GM21786 (cell line): ENCODE data around the gene TLE5.
"Not testable (repeated sequence)": the region's sequence is repeated elsewhere in the genome, so short reads cannot be mapped to it uniquely, and the experiment has no call there.

Experiments used
- ATAC-seq: cut with Tn5 transposase; IDR thresholded peaks from one replicate; pipeline ENCODE4 v1.9.1; 2021; ENCODE audit not compliant: unreplicated experiment

The TLE5 gene

DNA sequence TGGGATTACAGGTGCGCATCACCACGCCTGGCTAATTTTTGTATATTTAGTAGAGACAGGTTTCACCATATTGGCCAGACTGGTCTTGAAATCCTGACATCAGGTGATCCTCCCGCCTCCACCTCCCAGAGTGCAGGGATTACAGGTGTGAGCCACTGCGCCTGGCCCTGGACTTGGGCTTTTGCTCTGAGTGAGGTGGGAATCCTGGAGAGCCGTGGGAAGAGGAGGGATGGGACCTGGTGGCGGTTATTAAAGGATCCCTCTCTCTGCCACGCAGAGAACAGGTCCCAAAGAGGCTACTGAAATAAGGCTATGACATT, 1.7 kb upstream of the TLE5 start:
- ATAC-seq = no peak

DNA sequence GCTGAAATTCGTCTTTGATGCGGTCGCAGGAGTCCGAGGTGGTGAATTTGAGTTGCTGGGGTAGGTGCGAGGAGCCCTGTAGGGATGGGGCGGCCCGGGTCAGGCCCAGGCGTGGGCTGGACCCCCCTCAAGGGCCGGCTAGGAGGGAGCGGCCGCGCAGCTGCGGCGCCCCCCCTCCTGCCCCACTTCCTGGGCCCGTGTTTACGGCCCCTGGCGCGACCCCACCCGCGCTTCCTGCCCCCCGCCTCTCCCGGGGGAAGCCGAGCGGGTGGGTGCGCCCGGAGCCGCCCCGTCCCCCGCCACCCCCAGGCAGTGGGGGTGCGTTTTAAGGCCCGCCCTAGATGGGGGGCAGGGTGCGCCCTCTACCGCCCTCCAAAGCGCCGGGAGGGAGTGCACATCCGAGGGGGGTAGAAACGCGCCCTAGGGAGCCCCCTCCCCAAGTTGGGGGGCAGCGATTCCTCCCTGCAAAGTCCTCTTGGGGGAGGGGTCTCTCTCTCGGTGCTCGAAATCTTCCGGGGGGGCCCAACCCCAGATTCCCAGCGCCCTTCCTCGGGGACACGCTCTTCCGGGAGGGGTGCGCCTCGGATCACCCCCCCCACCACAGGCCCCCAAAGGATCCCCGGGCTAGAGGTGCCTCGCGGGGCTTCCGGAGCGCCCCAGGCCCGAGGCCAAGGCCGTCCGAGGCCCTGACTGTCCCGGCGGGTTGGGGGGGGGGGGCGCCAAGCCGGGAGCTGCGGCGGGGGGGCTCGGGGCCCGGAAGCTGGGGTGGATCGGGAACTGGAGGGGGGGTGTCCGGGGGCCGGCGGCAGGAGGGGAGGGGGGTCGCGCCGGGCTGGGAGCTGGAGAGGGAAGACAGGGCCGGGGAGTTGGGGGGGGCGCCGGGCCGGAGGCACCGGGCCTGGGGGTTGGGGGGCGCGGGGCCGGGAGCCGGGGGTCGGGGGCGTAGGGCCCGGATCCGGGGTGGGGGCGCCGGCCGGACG, 823 bp downstream of the TLE5 start:
- no peak for ATAC-seq

DNA sequence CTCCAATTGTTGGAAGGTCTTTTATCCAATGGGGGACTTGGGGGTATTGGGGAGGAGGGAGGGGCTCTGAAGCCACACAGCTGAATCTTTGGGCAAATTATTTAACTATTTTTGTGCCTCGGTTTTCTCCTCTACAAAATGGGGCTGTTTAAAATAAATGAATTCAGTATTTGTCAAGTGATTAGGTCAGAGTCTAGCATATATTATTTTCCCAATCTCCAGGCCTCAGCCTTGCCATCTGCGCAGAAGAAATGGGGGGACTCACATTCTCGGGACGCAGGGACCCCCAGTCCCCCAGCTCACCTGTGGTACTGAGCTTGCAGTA, 1.5 kb downstream of the TLE5 start:
- ATAC-seq = no peak

DNA sequence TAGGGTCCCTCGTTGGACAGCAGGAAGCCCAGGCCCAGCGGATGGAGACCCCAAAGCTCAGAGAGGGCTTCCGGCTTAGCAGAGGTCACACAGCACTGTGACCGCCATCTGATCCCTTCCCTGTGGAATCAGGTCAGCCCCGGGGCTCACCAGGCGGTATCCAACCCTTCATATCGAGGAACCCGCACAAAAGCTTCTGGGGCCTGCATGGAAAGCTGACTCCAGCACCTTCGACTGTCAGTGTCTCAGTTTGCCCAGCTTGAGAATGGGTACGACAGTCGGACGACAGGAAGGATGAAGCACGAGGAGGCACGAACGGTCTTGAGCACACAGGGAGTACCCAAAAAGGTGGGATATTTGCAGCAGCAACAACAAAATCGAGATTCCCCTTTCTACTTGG, 2.6 kb downstream of the TLE5 start:
- no peak for ATAC-seq

GRCh38 chr19:3058821-3059314, 3.4 kb downstream of the TLE5 start:
- no peak for ATAC-seq

DNA sequence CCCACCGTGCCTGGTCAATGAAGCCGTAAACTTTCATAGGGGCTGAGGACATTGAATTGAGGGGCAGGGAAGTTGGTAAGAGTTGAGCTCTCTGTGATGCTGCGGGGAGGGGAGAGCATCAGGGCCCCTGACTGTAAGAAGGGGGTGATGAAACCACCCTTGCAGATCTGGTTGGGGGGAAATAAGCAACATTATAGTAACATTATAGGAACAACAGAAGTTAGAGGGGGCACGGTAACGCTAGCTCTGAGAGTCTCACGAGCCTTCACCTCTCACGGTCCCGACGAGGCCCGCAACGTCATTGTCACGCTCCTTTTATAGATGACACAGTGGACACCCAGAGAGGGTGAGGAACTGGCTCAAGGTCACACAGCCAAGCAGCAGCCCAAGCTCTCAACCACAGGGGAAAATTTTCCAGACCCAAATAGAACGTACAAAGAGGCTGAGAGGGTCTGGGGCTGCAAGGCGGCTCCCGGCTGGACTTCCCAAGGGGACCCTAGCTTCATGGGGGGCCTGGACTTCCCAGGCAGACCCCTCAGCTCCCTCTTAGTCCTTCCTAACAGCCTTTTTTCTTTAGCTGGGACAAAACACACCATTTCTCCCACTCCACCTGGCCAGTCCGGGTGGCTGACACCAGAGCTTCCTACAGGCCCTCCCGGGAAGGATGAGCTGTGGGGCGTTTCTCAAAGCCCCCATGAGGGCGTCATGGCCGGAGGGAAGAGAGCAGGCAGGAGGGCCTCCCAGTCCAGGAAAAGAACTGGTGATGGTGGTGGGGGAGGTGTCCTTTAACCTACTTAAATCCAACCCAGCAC, 4.1 kb downstream of the TLE5 start:
- ATAC-seq = no peak

GRCh38 chr19:3057275-3057714, 5.0 kb downstream of the TLE5 start:
- no peak for ATAC-seq

DNA sequence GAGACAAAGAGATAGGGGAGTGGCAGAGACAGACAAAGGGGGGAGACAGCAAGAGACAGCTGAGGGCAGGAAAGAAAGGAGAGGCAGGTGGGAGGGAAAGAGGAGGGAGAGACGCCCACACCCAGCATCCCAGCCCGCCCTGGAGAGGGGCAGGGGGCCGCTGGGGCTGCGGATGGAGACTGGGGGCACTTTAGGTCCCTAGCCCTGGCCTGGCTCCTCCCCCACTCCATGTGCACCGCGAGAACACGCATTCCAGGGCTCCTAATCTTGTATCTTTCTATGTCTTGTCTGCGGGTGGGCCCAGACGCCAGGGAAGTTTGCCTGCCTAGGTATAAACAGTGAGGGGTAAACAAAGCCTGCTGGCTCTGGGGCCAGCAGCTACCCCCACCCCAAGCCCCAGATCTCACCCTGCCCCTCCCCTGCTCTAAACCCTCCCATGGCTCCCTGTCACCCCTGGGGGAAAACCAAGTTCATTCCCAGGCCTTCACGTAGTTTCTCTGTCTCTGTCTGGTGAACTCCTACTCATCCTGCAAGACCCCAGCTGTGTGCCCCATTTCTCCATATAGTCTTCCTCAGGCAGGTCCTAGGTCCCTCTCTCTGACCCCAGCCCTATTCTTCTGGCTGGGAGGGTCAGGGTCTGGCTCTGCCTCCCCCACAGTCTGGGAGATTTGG, 5.7 kb downstream of the TLE5 start:
- ATAC-seq = no peak

DNA sequence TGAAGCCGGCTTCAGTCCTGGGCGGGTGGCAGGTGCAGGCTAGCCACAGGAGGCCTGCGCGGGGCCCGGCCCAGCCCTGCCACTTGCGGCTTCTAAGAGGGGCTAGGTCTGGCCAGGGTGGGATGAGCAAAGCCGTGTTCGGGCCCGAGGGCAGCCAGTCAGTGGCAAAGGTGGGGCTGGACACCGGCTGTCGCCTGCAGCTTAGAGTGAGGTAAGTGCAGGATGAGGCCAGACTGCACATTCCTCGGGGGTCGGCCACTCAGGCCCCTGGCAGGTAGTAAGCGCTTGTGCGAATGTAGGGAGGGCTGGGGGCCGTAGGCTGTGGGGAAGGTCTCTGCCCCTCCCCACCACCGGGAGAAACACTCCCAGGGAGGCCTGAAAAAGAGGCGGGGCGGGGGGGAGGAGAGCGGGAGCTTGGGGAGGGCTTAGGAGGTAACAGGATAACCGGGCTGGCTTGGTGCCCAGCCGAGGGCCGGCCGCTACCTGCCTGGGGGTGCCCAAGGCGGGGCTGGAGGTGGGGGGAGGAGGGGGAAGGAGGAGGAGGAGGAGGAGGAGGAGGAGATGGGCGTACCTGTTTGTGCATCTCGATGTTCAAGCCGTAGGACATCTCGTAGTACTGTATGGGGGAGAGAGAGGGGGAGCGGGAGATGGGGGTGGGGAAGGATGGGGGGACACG, 6.4 kb downstream of the TLE5 start:
- no peak for ATAC-seq

DNA sequence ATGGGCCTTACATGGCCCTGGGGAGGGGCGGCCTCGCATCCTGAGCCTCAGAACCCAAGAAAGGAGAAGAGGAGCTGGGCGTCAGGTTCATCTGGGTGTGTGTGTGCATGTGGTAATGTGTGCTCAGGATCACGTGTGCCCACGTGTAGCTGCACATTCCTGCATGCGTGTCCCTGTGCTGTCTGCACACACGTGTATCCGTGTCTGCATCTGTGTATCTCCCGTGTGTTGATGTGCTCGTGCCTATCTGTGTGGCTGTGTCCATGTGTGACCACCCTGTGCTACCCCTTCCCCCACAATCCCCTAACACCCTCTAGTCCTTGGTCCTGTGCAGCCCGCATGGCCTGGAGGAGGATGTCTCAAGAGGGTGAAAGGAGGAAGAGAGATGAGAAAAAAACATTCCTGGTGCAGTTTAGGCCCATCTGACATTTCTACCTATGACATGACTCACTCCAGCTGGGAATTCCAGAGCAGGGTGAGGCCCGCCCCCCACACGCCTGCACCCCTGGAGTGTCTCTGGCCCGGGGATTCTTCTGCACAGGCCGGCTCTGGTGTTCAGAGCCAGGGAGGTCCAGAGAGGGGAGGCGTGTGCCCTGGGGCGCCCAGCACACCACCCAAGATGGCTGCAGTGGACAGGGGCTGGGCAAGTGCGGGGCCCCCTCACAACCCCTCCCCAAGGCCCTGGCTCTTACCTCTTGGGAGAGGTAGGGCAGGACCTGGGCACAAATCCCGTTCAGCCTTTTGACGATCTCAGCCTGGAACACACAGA, 7.1 kb downstream of the TLE5 start:
- no peak for ATAC-seq

- no peak for ATAC-seq
Measured at GRCh38 chr19:3054265-3054971, 7.9 kb downstream of the TLE5 start.

DNA sequence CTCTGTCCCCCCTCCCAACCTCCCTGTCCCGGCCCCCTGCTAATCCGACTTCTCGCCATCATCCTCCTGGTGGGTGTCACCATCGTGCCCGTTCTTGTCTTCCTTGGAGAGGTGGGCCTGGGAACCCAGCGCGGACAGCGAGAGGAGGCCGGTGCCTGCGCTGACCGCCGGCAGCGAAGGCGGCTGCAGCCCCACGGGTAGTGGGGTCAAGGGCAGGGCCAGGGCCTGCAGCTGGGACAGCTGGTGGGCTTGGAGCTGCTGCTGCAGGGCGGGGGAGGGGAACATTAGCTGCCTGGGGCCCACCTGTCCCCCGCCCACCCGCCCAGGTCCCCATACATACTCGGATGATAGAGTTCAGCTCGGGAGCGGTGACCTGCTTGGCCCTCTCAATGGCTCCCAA, 8.5 kb downstream of the TLE5 start:
- no peak for ATAC-seq

- ATAC-seq = no peak
Measured at GRCh38 chr19:3053218-3053621, 9.1 kb downstream of the TLE5 start.

DNA sequence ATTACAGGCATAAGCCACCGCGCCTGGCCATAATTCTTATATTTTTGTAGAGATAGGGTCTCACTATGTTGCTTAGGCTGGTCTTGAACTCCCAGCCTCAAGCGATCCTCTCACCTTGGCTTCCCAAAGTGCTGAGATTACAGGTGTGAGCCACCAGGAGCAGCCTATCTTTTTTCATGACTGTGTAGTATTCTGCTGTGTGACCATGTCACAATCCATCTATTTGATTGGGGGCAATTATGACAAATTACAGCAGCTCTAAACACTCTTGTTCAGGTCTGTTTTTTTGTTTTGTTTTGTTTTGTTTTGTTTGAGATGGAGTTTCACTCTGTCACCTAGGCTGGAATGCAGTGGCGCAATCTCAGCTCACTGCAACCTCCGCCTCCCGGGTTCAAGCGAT, 12.3 kb downstream of the TLE5 start:
- not testable (repeated sequence) for ATAC-seq

GRCh38 chr19:3049089-3049488, 13.2 kb downstream of the TLE5 start:
- ATAC-seq = no peak

- no peak for ATAC-seq
Measured at GRCh38 chr19:3048190-3048533, 14.1 kb downstream of the TLE5 start.

DNA sequence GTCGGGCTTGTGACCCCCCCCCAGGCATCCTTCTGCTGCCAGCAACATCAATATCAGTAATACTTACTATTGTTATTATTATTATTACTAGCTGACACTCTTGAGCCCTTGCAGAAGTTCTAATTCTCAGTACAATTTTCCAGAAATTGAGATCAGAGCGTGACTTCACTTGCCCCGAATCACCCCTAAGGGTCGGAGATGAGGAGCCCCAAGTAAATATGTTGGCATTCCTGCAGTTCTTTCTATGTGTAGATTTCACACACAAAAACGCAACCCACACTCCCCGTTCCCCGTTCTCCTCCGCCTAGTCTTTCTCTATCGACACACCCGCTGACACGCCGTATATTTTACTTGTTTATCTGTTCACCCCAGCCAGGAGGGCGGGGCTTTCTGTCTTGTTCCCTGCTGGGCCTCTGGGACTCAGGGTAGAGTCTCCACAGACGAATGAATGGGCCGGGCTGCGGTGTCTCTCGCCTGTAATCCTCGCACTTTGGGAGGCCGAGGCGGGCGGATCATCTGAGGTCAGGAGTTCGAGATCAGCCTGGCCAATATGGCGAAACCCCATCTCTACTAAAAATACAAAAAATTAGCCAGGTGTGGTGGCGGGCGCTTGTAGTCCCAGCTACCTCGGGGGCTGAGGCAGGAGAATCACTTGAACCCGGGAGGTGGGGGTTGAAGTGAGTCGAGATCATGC, 14.7 kb downstream of the TLE5 start:
- no peak for ATAC-seq

GRCh38 chr19:3046698-3047495, 15.4 kb downstream of the TLE5 start:
- no peak for ATAC-seq
